Measurements from ENCODE around the gene JAZF1.

DNA sequence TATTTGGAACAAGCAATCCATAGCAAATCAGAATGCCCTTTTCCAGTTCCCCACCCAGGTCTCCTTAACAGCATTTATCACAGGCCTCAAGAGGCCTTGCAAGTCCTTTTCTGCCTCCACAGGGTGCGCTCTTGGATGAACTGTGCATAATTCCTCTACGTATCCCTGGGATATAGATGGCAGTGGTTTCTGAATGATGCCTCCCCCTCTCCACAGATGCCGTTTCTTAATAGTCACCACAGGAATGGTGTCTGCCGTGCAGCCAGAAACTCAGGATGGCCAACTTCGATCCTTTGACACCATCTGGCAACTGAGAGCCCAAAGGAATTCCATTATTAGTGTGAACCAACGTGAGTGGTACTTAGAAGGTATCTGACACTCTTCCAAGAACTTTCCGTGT is 43.1 kb downstream of the JAZF1 start:
- TF ChIP-seq, protein P1, sequence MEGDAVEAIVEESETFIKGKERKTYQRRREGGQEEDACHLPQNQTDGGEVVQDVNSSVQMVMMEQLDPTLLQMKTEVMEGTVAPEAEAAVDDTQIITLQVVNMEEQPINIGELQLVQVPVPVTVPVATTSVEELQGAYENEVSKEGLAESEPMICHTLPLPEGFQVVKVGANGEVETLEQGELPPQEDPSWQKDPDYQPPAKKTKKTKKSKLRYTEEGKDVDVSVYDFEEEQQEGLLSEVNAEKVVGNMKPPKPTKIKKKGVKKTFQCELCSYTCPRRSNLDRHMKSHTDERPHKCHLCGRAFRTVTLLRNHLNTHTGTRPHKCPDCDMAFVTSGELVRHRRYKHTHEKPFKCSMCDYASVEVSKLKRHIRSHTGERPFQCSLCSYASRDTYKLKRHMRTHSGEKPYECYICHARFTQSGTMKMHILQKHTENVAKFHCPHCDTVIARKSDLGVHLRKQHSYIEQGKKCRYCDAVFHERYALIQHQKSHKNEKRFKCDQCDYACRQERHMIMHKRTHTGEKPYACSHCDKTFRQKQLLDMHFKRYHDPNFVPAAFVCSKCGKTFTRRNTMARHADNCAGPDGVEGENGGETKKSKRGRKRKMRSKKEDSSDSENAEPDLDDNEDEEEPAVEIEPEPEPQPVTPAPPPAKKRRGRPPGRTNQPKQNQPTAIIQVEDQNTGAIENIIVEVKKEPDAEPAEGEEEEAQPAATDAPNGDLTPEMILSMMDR (IDR thresholded peaks at IDR 0.05): no peak
- TF ChIP-seq POLR2A (IDR thresholded peaks at IDR 0.05): no peak
